GM21526 (cell line): ENCODE measurements around the gene SELENOK.

ENCODE experiments used
- ATAC-seq: cut with Tn5 transposase; IDR thresholded peaks from one replicate; pipeline ENCODE4 v1.9.1; 2021; ENCODE audit warnings: moderate library complexity; ENCODE audit not compliant: unreplicated experiment, low FRiP score

SELENOK gene

GRCh38 chr3:53844262-53845102, 47.2 kb downstream of the SELENOK start:
- ATAC-seq, result no peak

- ATAC-seq, result no peak
Measured at GRCh38 chr3:53843195-53844177, 48.2 kb downstream of the SELENOK start.

DNA sequence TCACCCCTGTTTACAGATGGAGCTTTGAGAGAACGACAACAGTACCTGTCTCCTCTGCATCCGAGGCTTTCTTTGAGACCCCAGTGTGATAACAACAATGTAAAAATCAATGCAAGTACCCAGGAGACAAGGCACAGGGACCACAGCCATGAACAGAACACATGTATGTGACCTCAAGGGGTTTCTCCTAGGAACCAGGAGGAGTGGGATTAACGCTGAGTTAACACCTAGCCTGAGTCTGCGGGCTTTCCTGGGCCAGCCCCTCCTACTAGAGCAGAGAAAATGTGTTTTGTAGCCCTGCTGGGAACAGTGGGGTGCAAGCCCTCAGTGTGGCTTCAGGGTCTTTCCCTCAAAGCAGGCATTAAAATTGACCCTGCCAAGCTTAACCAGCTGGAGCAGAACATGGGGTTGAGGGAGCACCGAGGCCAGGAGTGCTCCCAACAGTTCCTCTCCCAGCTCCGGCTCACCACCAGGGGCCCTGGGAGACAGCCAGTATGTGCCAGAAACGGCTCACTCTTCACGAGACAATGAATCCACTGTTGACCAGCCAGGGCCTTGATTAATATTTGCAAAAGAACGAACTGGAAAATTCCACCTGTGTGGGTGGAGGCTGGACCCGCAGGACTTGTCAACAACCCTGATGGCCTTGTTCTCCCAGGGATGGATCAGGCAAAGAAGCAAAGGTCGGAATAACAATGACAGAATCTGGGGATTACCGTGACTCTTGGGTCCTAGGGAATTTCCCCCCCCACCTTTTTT, 49.0 kb downstream of the SELENOK start:
- ATAC-seq, result no peak

DNA sequence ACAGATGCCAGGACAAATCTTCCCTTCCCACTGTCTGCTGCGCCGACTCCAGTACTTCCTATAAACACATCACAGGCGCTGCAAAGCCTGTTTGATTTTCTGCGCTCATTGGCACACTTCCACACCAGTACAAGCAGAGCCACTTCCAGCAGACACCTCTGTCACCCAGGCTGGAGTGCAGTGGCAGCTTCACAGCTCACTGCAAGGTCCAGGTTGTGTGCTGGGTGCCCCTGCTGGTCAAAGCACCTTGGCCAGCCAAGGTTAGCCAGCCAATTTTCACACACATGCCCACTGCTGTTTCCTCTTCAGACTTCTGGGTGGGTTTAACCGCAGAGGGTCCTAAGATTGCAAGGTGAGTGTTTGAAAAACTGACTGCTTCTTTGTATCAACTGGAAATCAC, 50.4 kb downstream of the SELENOK start:
- ATAC-seq, result no peak

GRCh38 chr3:53837331-53837730, 54.3 kb downstream of the SELENOK start:
- no peak for ATAC-seq

- ATAC-seq, result no peak
Measured at GRCh38 chr3:53836084-53836872, 55.4 kb downstream of the SELENOK start.

GRCh38 chr3:53835257-53835656, 56.4 kb downstream of the SELENOK start:
- no peak for ATAC-seq

DNA sequence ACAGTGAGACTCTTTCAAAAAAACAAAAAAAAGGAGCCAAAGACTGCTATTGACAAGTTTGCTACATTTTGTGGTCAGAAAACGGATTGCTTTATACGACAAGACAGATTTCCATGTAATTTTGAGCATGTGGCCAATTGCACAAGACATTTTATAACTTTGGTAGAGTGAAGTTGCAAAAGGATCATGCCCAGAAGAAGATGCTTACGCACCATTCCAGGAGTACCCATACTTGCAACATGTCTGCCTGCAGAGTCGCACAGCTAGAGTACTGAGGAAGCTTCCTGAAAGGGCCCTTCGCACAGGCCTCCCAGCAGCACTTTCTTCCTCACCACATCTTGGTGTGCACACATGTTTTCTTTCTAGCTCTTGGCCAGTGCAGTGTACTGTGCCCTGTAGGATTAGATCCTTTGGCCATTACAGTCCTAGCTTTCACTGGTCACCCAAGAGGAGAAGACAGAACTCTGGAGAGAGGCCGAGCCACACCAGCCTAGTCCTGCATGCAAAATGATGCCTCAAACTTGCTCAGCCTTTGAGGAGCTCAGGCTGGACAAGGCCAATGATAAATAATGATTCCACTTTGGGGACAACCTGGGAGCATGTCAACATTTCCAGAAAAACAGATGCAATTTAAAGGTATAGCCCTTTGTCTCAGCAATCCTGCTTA, 57.1 kb downstream of the SELENOK start:
- no peak for ATAC-seq
